Endothelial cell of umbilical vein (primary cell): ENCODE results near the gene DAB1. TPM values are rescaled to one million over a fixed set of nuclear protein-coding genes. Genes with fewer than 3 reads are reported as not detected.

Experiments used
- BruUV-seq: library from RNA; stranded (reverse); fragments of 400-500 nt; replicated peaks from 2 replicates; lab custom pipeline; 2021; lab: Mats Ljungman, UMichigan
- CTCF ChIA-PET: fragments of 300-600, 350-600 bp; sonication (Branson Sonifier 250); formaldehyde crosslinking; loops from one replicate; lab custom pipeline; 2021; ENCODE audit warnings: antibody characterized with exemption, inconsistent platforms; lab: Charles Lee
- POLR2A ChIA-PET: fragments of 300-600, 350-600 bp; sonication (Branson Sonifier 250); formaldehyde crosslinking; loops from one replicate; lab custom pipeline; 2021; ENCODE audit warnings: antibody characterized with exemption, inconsistent platforms; lab: Charles Lee
- DNase-seq: peaks from one replicate; pipeline ENCODE4 v3.0.0-alpha.2; 2011; ENCODE audit warnings: low read depth, low spot score
- FAIRE-seq: peaks from 2 replicates; lab custom pipeline; 2011; peaks lifted over from hg19 to GRCh38; lab: Jason Lieb, UNC
- H2AFZ ChIP-seq: 2 replicates; pipeline ENCODE4 v1.6.0; 2012; ENCODE audit warnings: low read depth, low read length, control low read depth, inconsistent platforms
- H3K27ac ChIP-seq: 2 replicates; pipeline ENCODE4 v1.5.1; 2011; ENCODE audit warnings: low read depth, mild to moderate bottlenecking, control low read depth, low read length, moderate library complexity; ENCODE audit not compliant: insufficient read depth
- H3K27me3 ChIP-seq, 2 experiments: 2 replicates each; pipeline versions ENCODE4 v1.6.0 to v1.6.1; 2011; ENCODE audit warnings: low read length in 2 of 2, mixed read lengths in 1 of 2; ENCODE audit not compliant: control insufficient read depth in 2 of 2, insufficient read depth in 2 of 2
- H3K36me3 ChIP-seq, 2 experiments: 2 replicates in 1 of 2; 3 replicates in 1 of 2; pipeline ENCODE4 v1.5.1; 2011; ENCODE audit warnings: low read length in 2 of 2, mild to moderate bottlenecking in 1 of 2, moderate library complexity in 1 of 2; ENCODE audit not compliant: control insufficient read depth in 2 of 2, insufficient read depth in 2 of 2; ENCODE audit errors: extremely low read depth in 1 of 2
- H3K4me1 ChIP-seq: 3 replicates; pipeline ENCODE4 v1.5.1; 2011; ENCODE audit warnings: mild to moderate bottlenecking, low read length; ENCODE audit not compliant: control insufficient read depth, insufficient read depth; ENCODE audit errors: extremely low read depth
- H3K4me2 ChIP-seq: 2 replicates; pipeline ENCODE4 v1.6.1; 2011; ENCODE audit warnings: low read length, control low read depth, mixed read lengths; ENCODE audit not compliant: insufficient read depth
- H3K4me3 ChIP-seq, 3 experiments: fragments of 200-600 bp in 1 of 3; sonication (generic), shearing (Covaris generic) in 1 of 3; replicated peaks in 1 of 3; 2 replicates each; pipeline ENCODE4 v1.5.1; 2011 to 2016; ENCODE audit warnings: control low read depth in 3 of 3, low read length in 3 of 3, mild to moderate bottlenecking in 2 of 3, inconsistent platforms in 1 of 3, low read depth in 1 of 3, moderate library complexity in 1 of 3; ENCODE audit not compliant: insufficient read depth in 1 of 3
- H3K79me2 ChIP-seq: 2 replicates; pipeline ENCODE4 v1.6.0; 2012; ENCODE audit warnings: low read length, inconsistent platforms; ENCODE audit not compliant: control insufficient read depth, insufficient read depth
- H3K9ac ChIP-seq: replicated peaks from 2 replicates; pipeline ENCODE3; 2011; ENCODE audit warnings: low read length, control low read depth; ENCODE audit not compliant: insufficient read depth; ENCODE audit errors: extremely low read depth
- H3K9me1 ChIP-seq: replicated peaks from 3 replicates; pipeline ENCODE4 v1.6.0; 2011; ENCODE audit warnings: mild to moderate bottlenecking, low read length; ENCODE audit not compliant: control insufficient read depth, insufficient read depth; ENCODE audit errors: extremely low read depth
- H3K9me3 ChIP-seq: replicated peaks from 2 replicates; pipeline ENCODE4 v1.5.1; 2012; ENCODE audit warnings: low read length, inconsistent platforms; ENCODE audit not compliant: control insufficient read depth, insufficient read depth
- H4K20me1 ChIP-seq: replicated peaks from 2 replicates; pipeline ENCODE3; 2011; ENCODE audit warnings: mild to moderate bottlenecking, low read length; ENCODE audit not compliant: control insufficient read depth, insufficient read depth; ENCODE audit errors: extremely low read depth
- CTCF ChIP-seq, 2 donors: IDR thresholded peaks; 1 replicate in 1 of 2; 2 replicates in 1 of 2; pipeline ENCODE4 v1.5.1; 2011; ENCODE audit warnings: low read length in 2 of 2, mild to moderate bottlenecking in 2 of 2, moderate library complexity in 2 of 2, control low read depth in 1 of 2, inconsistent platforms in 1 of 2, low read depth in 1 of 2; ENCODE audit not compliant: insufficient read depth in 1 of 2; ENCODE audit errors: extremely low read depth in 1 of 2
- EZH2 ChIP-seq: IDR thresholded peaks from 2 replicates; pipeline ENCODE4 v1.6.1; 2012; ENCODE audit warnings: borderline replicate concordance, low read depth, mild to moderate bottlenecking, moderate library complexity, low read length, inconsistent platforms; ENCODE audit not compliant: severe bottlenecking
- FOS ChIP-seq: IDR thresholded peaks from 2 replicates; pipeline ENCODE4 v1.6.1; 2011; ENCODE audit warnings: mild to moderate bottlenecking, low read length, moderate library complexity, borderline replicate concordance; ENCODE audit not compliant: insufficient read depth
- GATA2 ChIP-seq: IDR thresholded peaks from 2 replicates; pipeline ENCODE4 v1.7.0; 2011; ENCODE audit warnings: low read depth, mild to moderate bottlenecking, moderate library complexity, mixed read lengths, low read length; ENCODE audit not compliant: insufficient read length, insufficient read depth
- JUN ChIP-seq: IDR thresholded peaks from 2 replicates; pipeline ENCODE4 v1.6.1; 2011; ENCODE audit warnings: borderline replicate concordance, low read depth; ENCODE audit not compliant: insufficient read length, insufficient read depth
- MAX ChIP-seq: IDR thresholded peaks from 2 replicates; pipeline ENCODE4 v1.6.1; 2011; ENCODE audit not compliant: insufficient read depth, insufficient read length
- MYC ChIP-seq: IDR thresholded peaks from one replicate; pipeline ENCODE4 v1.6.1; 2011; ENCODE audit warnings: mild to moderate bottlenecking, low read depth, low read length
- POLR2A ChIP-seq: IDR thresholded peaks from 2 replicates; pipeline ENCODE4 v1.6.1; 2012; ENCODE audit warnings: low read depth, mild to moderate bottlenecking, control low read depth, low read length
- POLR2AphosphoS5 ChIP-seq: IDR thresholded peaks from 2 replicates; pipeline ENCODE4 v1.6.1; 2012; ENCODE audit warnings: low read depth, mild to moderate bottlenecking, control low read depth, low read length, moderate library complexity; ENCODE audit not compliant: insufficient read depth
- dilution Hi-C: fragments of 300-500 bp; cut with MboI; formaldehyde crosslinking; loops from one replicate; pipeline ENCODE4 v1.15.0; 2019; ENCODE audit warnings: low sequenced_read_pairs; ENCODE audit not compliant: extremely low pct_ligation_motif_present
- intact Hi-C: fragments of 100-400 bp; cut with micrococcal nuclease; formaldehyde crosslinking; loops from one replicate; pipeline ENCODE4 v1.10.0; 2022
- polyA plus RNA-seq, 4 experiments: library from polyadenylated mRNA; depleted of rRNA in 3 of 4; stranded (reverse) in 3 of 4; unstranded in 1 of 4; fragments of >200 nt; gene quantifications; 2 replicates each; pipeline versions ENCODE4 v1.2.1 to v1.2.3, GENCODE V29; 2011 to 2012; ENCODE audit warnings: missing spikeins in 1 of 4
- total RNA-seq: library from RNA; stranded (reverse); gene quantifications from 2 replicates; pipeline ENCODE4 v1.2.3, GENCODE V29; 2021

DAB1 gene
- total and polyA plus RNA-seq, 2 donors (not counting 3 experiments of a cell fraction or from before 2014, with no cell fraction given): not detected

GRCh38 chr1:57188168-57188567 is 235.7 kb downstream of the DAB1 start:
- no peak overlapping the region for H2AFZ ChIP-seq
- H3K36me3 ChIP-seq: no peaks in the 10 kb centered on the region
- H3K27ac ChIP-seq: no peak overlapping the region
- H3K4me2 ChIP-seq: no peak overlapping the region
- H3K4me3 ChIP-seq: no peak overlapping the region
- no TSS peak for BruUV-seq
- H3K4me1 ChIP-seq: no peaks in the 10 kb centered on the region
- H3K9me1 ChIP-seq: no peaks in the 10 kb centered on the region
- DNase-seq: no peak
- ChIA-PET CTCF (no interaction called here), POLR2A (no interaction called here)
- H3K27me3 ChIP-seq: no peaks in the 10 kb centered on the region
- dilution Hi-C loops: no loop called here
- no peaks in the 10 kb centered on the region for H3K79me2 ChIP-seq
- no peaks in the 10 kb centered on the region for H4K20me1 ChIP-seq
- no peaks in the 10 kb centered on the region for H3K9me3 ChIP-seq
- TF ChIP-seq GATA2 (no peak), JUN (no peak), MYC (no peak), POLR2A (no peak), CTCF (IDR thresholded peaks at IDR 0.05; ENCODE audit: extremely low read depth in 1 of 2, insufficient read depth in 1 of 2, low read depth in 1 of 2, low read length in 2 of 2) (no peak), MAX (no peak)
- intact Hi-C loops: no loop called here
- no peak for FAIRE-seq
- H3K9ac ChIP-seq: no peak overlapping the region

GRCh38 chr1:57186455-57186854 is 237.4 kb downstream of the DAB1 start:
- Histone ChIP-seq H2AFZ (no peak overlapping the region), H3K4me2 (no peak overlapping the region), H3K79me2 (no peaks in the 10 kb centered on the region), H3K4me3 (no peak overlapping the region), H3K9me3 (no peaks in the 10 kb centered on the region), H4K20me1 (no peaks in the 10 kb centered on the region), H3K27ac (no peak overlapping the region), H3K9me1 (no peaks in the 10 kb centered on the region), H3K36me3 (no peaks in the 10 kb centered on the region), H3K27me3 (no peaks in the 10 kb centered on the region), H3K4me1 (no peaks in the 10 kb centered on the region), H3K9ac (no peak overlapping the region)
- ChIA-PET POLR2A (no interaction called here), CTCF (no interaction called here)
- BruUV-seq: no TSS peak
- FAIRE-seq (no peak), DNase-seq (no peak)
- intact Hi-C loops: no loop called here
- dilution Hi-C loops: no loop called here
- TF ChIP-seq EZH2 (no peak), MYC (no peak), MAX (no peak), POLR2A (no peak), JUN (no peak), POLR2AphosphoS5 (no peak), FOS (no peak), CTCF (IDR thresholded peaks at IDR 0.05; ENCODE audit: extremely low read depth in 1 of 2, insufficient read depth in 1 of 2, low read depth in 1 of 2, low read length in 2 of 2) (no peak), GATA2 (no peak)
